Mucosa of stomach (tissue), 1 donor: ENCODE data around the gene ZNF519.
"Not testable (repeated sequence)": the region's sequence is repeated elsewhere in the genome, so short reads cannot be mapped to it uniquely, and the experiment has no call there.

Experiments
- H3K27me3 ChIP-seq: one replicate; pipeline ENCODE4 v1.7.0; 2013; ENCODE audit warnings: mild to moderate bottlenecking, low read length; ENCODE audit not compliant: control insufficient read depth, insufficient read depth
- H3K36me3 ChIP-seq: one replicate; pipeline ENCODE4 v1.7.0; 2013; ENCODE audit warnings: low read length; ENCODE audit not compliant: control insufficient read depth, insufficient read depth
- H3K4me1 ChIP-seq: one replicate; pipeline ENCODE4 v1.7.0; 2013; ENCODE audit warnings: mild to moderate bottlenecking, low read length; ENCODE audit not compliant: control insufficient read depth, insufficient read depth
- H3K4me3 ChIP-seq: one replicate; pipeline ENCODE4 v1.7.0; 2013; ENCODE audit warnings: low read length
- H3K9ac ChIP-seq: one replicate; pipeline ENCODE4 v1.7.0; 2013; ENCODE audit warnings: mild to moderate bottlenecking, low read length, moderate library complexity
- H3K9me3 ChIP-seq: one replicate; pipeline ENCODE4 v1.7.0; 2013; ENCODE audit warnings: mild to moderate bottlenecking, low read length, moderate library complexity; ENCODE audit not compliant: control insufficient read depth
- donor health status: Pancreatic carcinoma.

The ZNF519 gene

GRCh38 chr18:14143871-14144627, 11.8 kb upstream of the ZNF519 start:
- not testable (repeated sequence) for H3K27me3 ChIP-seq, H3K4me1 ChIP-seq, H3K9ac ChIP-seq, H3K4me3 ChIP-seq, H3K36me3 ChIP-seq, H3K9me3 ChIP-seq

GRCh38 chr18:14143396-14143795, 11.2 kb upstream of the ZNF519 start:
- H3K9ac ChIP-seq, H3K27me3 ChIP-seq, H3K4me3 ChIP-seq, H3K9me3 ChIP-seq, H3K4me1 ChIP-seq, H3K36me3 ChIP-seq: not testable (repeated sequence)

- not testable (repeated sequence) for H3K36me3 ChIP-seq, H3K9me3 ChIP-seq, H3K4me1 ChIP-seq, H3K27me3 ChIP-seq, H3K4me3 ChIP-seq, H3K9ac ChIP-seq
These were observed 9.9 kb upstream of the ZNF519 start for GRCh38 chr18:14142177-14142576.

- H3K9ac ChIP-seq, H3K4me3 ChIP-seq, H3K9me3 ChIP-seq, H3K27me3 ChIP-seq, H3K36me3 ChIP-seq, H3K4me1 ChIP-seq: not testable (repeated sequence)
These were observed 7.3 kb upstream of the ZNF519 start for GRCh38 chr18:14139583-14139982.

- H3K36me3 ChIP-seq, H3K27me3 ChIP-seq, H3K9me3 ChIP-seq, H3K4me3 ChIP-seq, H3K9ac ChIP-seq, H3K4me1 ChIP-seq: not testable (repeated sequence)
These were observed 5.7 kb upstream of the ZNF519 start for GRCh38 chr18:14137971-14138370.

GRCh38 chr18:14131696-14132270, 452 bp downstream of the ZNF519 start:
- H3K4me3 ChIP-seq, result peak overlapping the region; percentile 33
- not testable (repeated sequence) for H3K9ac ChIP-seq, H3K36me3 ChIP-seq, H3K9me3 ChIP-seq, H3K4me1 ChIP-seq, H3K27me3 ChIP-seq

- not testable (repeated sequence) for H3K27me3 ChIP-seq, H3K9me3 ChIP-seq, H3K36me3 ChIP-seq, H3K4me3 ChIP-seq, H3K4me1 ChIP-seq, H3K9ac ChIP-seq
These were observed 1.4 kb downstream of the ZNF519 start for GRCh38 chr18:14130804-14131203.

- Histone ChIP-seq H3K9ac (no peak overlapping the region), H3K27me3 (no peaks in the 10 kb centered on the region), H3K4me1 (no peaks in the 10 kb centered on the region), H3K36me3 (no peaks in the 10 kb centered on the region), H3K4me3 (no peak overlapping the region), H3K9me3 (no peaks in the 10 kb centered on the region)
These were observed 7.5 kb downstream of the ZNF519 start for GRCh38 chr18:14124689-14125088.

GRCh38 chr18:14122097-14122496, 10.1 kb downstream of the ZNF519 start:
- H3K27me3 ChIP-seq, result no peaks in the 10 kb centered on the region
- no peaks in the 10 kb centered on the region for H3K4me1 ChIP-seq
- no peaks in the 10 kb centered on the region for H3K9me3 ChIP-seq
- H3K36me3 ChIP-seq, result no peaks in the 10 kb centered on the region
- no peak overlapping the region for H3K4me3 ChIP-seq
- no peak overlapping the region for H3K9ac ChIP-seq

- no peaks in the 10 kb centered on the region for H3K36me3 ChIP-seq
- no peaks in the 10 kb centered on the region for H3K9me3 ChIP-seq
- H3K9ac ChIP-seq, result no peak overlapping the region
- H3K27me3 ChIP-seq, result no peaks in the 10 kb centered on the region
- no peak overlapping the region for H3K4me3 ChIP-seq
- H3K4me1 ChIP-seq, result no peaks in the 10 kb centered on the region
These were observed 11.3 kb downstream of the ZNF519 start for GRCh38 chr18:14120926-14121325.

GRCh38 chr18:14117606-14118005, 14.6 kb downstream of the ZNF519 start:
- no peak overlapping the region for H3K9ac ChIP-seq

GRCh38 chr18:14106906-14107305, 25.3 kb downstream of the ZNF519 start:
- Histone ChIP-seq H3K27me3 (no peaks in the 10 kb centered on the region), H3K9me3 (no peaks in the 10 kb centered on the region), H3K4me3 (no peak overlapping the region), H3K4me1 (no peaks in the 10 kb centered on the region), H3K9ac (no peak overlapping the region), H3K36me3 (no peaks in the 10 kb centered on the region)

More at GRCh38 chr18:14117606-14118005, 14.6 kb downstream of the ZNF519 start:
- no peaks in the 10 kb centered on the region for H3K36me3 ChIP-seq
- H3K27me3 ChIP-seq, result no peaks in the 10 kb centered on the region
- no peaks in the 10 kb centered on the region for H3K4me1 ChIP-seq
- no peak overlapping the region for H3K4me3 ChIP-seq
- no peaks in the 10 kb centered on the region for H3K9me3 ChIP-seq
